Pancreas (tissue), 10 donors: ENCODE results near the gene CDKAL1. TPM values are rescaled to one million over a fixed set of nuclear protein-coding genes. Genes with fewer than 3 reads are reported as not detected.

Experiments used
- ATAC-seq, 4 donors: fragments of 200-7000 bp; cut with Tn5 transposase; one replicate each; pipeline versions ENCODE4 v1.8.0 to v1.9.1; 2020; ENCODE audit warnings: mild to moderate bottlenecking in 4 of 4, moderate library complexity in 4 of 4
- DNase-seq, 6 donors: peaks; one replicate each; pipeline ENCODE4 v3.0.0-alpha.2; 2020
- FAIRE-seq: peaks from 2 replicates; lab custom pipeline; 2012; peaks lifted over from hg19 to GRCh38; lab: Jason Lieb, UNC
- H3K27ac ChIP-seq, 4 donors: fragments of 200-600 bp; sonication (generic); 1 replicate in 3 of 4; 2 replicates in 1 of 4; pipeline versions ENCODE4 v1.5.0 to v1.8.0; 2020
- H3K27me3 ChIP-seq, 4 donors: fragments of 200-600 bp; one replicate each; pipeline ENCODE4 v1.8.0; 2021
- H3K36me3 ChIP-seq, 3 donors: fragments of 200-600 bp; sonication (generic) in 1 of 3; one replicate each; pipeline versions ENCODE4 v1.5.0 to v1.8.0; 2020 to 2021
- H3K4me1 ChIP-seq, 3 donors: fragments of 200-600 bp; one replicate each; pipeline ENCODE4 v1.8.0; 2021
- H3K4me3 ChIP-seq, 4 donors: fragments of 200-600 bp; sonication (generic) in 2 of 4; one replicate each; pipeline versions ENCODE4 v1.5.0 to v1.8.0; 2020 to 2021
- H3K9me3 ChIP-seq, 4 donors: fragments of 200-600 bp; one replicate each; pipeline ENCODE4 v1.8.0; 2021
- CTCF ChIP-seq, 4 donors: fragments of 200-600 bp; sonication (generic) in 3 of 4; IDR thresholded peaks; one replicate each; pipeline versions ENCODE4 v1.5.0 to v1.8.0; 2021; ENCODE audit warnings: antibody characterized with exemption in 4 of 4
- WGBS, 2 donors: extraction: QIAGEN DNeasy Blood & Tissue Kit; methylation state at CpG; one replicate each; pipeline ENCODE4 v1.1.7; 2013; 5-methylcytosine and 5-hydroxymethylcytosine counted together
- intact Hi-C, 3 donors: fragments of 100-400 bp; cut with DNase I; formaldehyde crosslinking; loops; one replicate each; pipeline versions ENCODE4 v1.11.1 to v1.14.2; 2022
- polyA plus RNA-seq, 2 donors: library from polyadenylated mRNA; stranded (reverse); fragments of 200-250 nt; gene quantifications; one replicate each; pipeline ENCODE4 v1.2.3, GENCODE V29; 2013
- total RNA-seq, 6 donors: library from RNA; stranded (reverse); fragmentation: NEBNext Ultra II Directional in 4 of 6; extraction: Animal tissue kit (Norgen Biotek cat#: 25700) in 4 of 6; gene quantifications; one replicate each; pipeline versions ENCODE4 v1.2.1 to v1.2.4, GENCODE V29; 2021 to 2023
- donor health status: healthy with polysubstance abuse.
- donor health status: DM: no; HTN: no; CAD: no; lungs with moderate emphysema.
- donor health status: DM: no; HTN: no; CAD: no.
- donor health status: control.
- donor health status: control.
- donor health status: Bipolar disorder and iron deficiency.
- donor health status: DM: yes; HTN: yes; CAD: no.
- donor health status: DM: no; HTN: no; CAD: no.
- donor health status: DM: no; HTN: no; CAD: no.
- donor health status: DM: yes; HTN: yes; CAD: no.

The CDKAL1 gene
- total and polyA plus RNA-seq, 8 donors = 3.3 to 11.7 (median 8.2) TPM

- H3K27me3 ChIP-seq = no peaks in the 10 kb centered on the region
- H3K36me3 ChIP-seq = no peaks in the 10 kb centered on the region
- no peaks in the 10 kb centered on the region for H3K9me3 ChIP-seq
- DNase-seq (no peak), FAIRE-seq (no peak), ATAC-seq (peak; percentile 57 to 83 (median 70))
- intact Hi-C loops = no loop called here
- no peak overlapping the region for H3K4me3 ChIP-seq
- 12 to 23% methylated on average over 1 of the region's 1 CpG for WGBS, 2 donors
- no peak for TF ChIP-seq CTCF (IDR thresholded peaks at IDR 0.05)
- H3K27ac ChIP-seq = no peak overlapping the region
- peaks cover 7 to 21% (median 21%) of the 10 kb centered on the region in 3 donors for H3K4me1 ChIP-seq
These were observed 331.8 kb downstream of the CDKAL1 start for GRCh38 chr6:20866036-20866435.

- DNase-seq (no peak), ATAC-seq (no peak), FAIRE-seq (no peak)
- Histone ChIP-seq H3K36me3 (no peaks in the 10 kb centered on the region), H3K9me3 (no peaks in the 10 kb centered on the region), H3K4me1 (peaks cover 7 to 21% (median 21%) of the 10 kb centered on the region in 3 donors), H3K27ac (no peak overlapping the region), H3K4me3 (no peak overlapping the region), H3K27me3 (no peaks in the 10 kb centered on the region)
- 60 to 61% methylated on average over 7 of the region's 7 CpGs for WGBS, 2 donors
- intact Hi-C loops = no loop called here
- TF ChIP-seq CTCF (IDR thresholded peaks at IDR 0.05) = no peak
These were observed 332.9 kb downstream of the CDKAL1 start for GRCh38 chr6:20866935-20867703.

GRCh38 chr6:20868397-20869096 is 334.3 kb downstream of the CDKAL1 start:
- no peaks in the 10 kb centered on the region for H3K27me3 ChIP-seq
- H3K4me1 ChIP-seq = peaks cover 7 to 21% (median 21%) of the 10 kb centered on the region in 3 donors
- peak in 5 of 6 donors; percentile 22 to 50 (median 30) for DNase-seq
- peak; percentile 73 to 87 (median 83) for ATAC-seq
- no peaks in the 10 kb centered on the region for H3K9me3 ChIP-seq
- 32 to 37% methylated on average over 9 of the region's 9 CpGs for WGBS, 2 donors
- intact Hi-C loops = no loop called here
- no peak overlapping the region for H3K4me3 ChIP-seq
- TF ChIP-seq CTCF (IDR thresholded peaks at IDR 0.05) = no peak
- peak overlapping the region in 2 of 4 donors; percentile 10 to 15 for H3K27ac ChIP-seq
- no peaks in the 10 kb centered on the region for H3K36me3 ChIP-seq
- FAIRE-seq = no peak

GRCh38 chr6:20870021-20870420 is 335.8 kb downstream of the CDKAL1 start:
- Histone ChIP-seq H3K27me3 (no peaks in the 10 kb centered on the region), H3K9me3 (no peaks in the 10 kb centered on the region), H3K4me3 (no peak overlapping the region), H3K4me1 (peaks cover 7 to 21% (median 21%) of the 10 kb centered on the region in 3 donors), H3K27ac (no peak overlapping the region), H3K36me3 (no peaks in the 10 kb centered on the region)
- WGBS, 2 donors = 94 to 95% methylated on average over 4 of the region's 4 CpGs
- TF ChIP-seq CTCF (IDR thresholded peaks at IDR 0.05) = no peak
- FAIRE-seq (no peak), ATAC-seq (no peak), DNase-seq (no peak)
- intact Hi-C loops = no loop called here
